Measurements from ENCODE around the gene ZBTB40. TPM values are rescaled to one million over a fixed set of nuclear protein-coding genes. Genes with fewer than 3 reads are reported as not detected.

The ZBTB40 gene
- total RNA-seq, 1 experiment from 2014 or later: 16.3 TPM

DNA sequence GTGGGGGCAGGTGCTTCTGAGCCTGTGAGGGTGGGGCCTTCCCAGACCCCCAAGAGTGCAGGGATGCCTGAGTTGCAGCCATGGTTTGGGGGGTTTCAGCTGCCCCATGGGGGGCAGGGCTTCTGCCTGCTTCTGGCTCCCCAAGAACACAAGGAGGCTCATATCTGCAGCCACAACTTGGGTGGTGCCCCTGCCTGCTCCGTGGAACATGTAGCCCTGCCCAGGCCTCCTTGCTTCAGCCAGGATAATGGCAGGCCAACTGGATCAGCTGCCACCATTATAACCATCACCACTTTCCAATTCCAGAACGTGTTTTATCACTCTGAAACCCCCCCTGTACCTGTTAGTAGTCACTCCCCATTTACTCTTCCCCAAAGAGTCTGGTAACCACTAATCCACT, 14.0 kb downstream of the ZBTB40 start:
- no peak overlapping the region for H3K9ac ChIP-seq (ENCODE audit: extremely low read depth, insufficient read length, low read length)
- no peak overlapping the region for H2BK20ac ChIP-seq (ENCODE audit: low read depth, low read length, poor library complexity, severe bottlenecking)
- no peaks in the 10 kb centered on the region for H4K20me1 ChIP-seq (ENCODE audit: control insufficient read depth, insufficient read depth, insufficient read length)
- no peak overlapping the region for H4K91ac ChIP-seq (ENCODE audit: insufficient read length, low read depth, low read length)
- no peak overlapping the region for H4K8ac ChIP-seq (replicated peaks; ENCODE audit: insufficient read length, low read depth, low read length)
- WGBS (ENCODE audit: extremely low coverage, insufficient read length, low lambda C conversion rate): no CpG with 5 or more reads among the region's 2 CpGs
- no peak overlapping the region for H3K18ac ChIP-seq (ENCODE audit: insufficient read length, low read depth, low read length)
- no peak overlapping the region for H3K56ac ChIP-seq (ENCODE audit: insufficient read length, low read depth, low read length)
- no peak overlapping the region for H4K5ac ChIP-seq (ENCODE audit: insufficient read length, low read depth, low read length)
- H2AK5ac ChIP-seq (ENCODE audit: insufficient read length, low read length): no peak overlapping the region
- H3K27me3 ChIP-seq (ENCODE audit: insufficient read depth, low read length): no peaks in the 10 kb centered on the region
- Mint-ChIP-seq H3K27ac (no peak overlapping the region), H3K4me1 (peaks cover 13 to 23% of the 10 kb centered on the region in 2 experiments), H3K4me3 (no peak overlapping the region), H3K27me3 (ENCODE audit: low read depth) (no peaks in the 10 kb centered on the region), H3K36me3 (ENCODE audit: insufficient read depth in 1 of 3, low read depth in 3 of 3) (no peaks in the 10 kb centered on the region), H3K9me3 (no peaks in the 10 kb centered on the region)
- no peak overlapping the region for H3K23ac ChIP-seq (ENCODE audit: insufficient read length, low read depth, low read length)
- no peak overlapping the region for H3K27ac ChIP-seq (ENCODE audit: insufficient read length, low read depth, low read length)
- no peak for DNase-seq
- no peak overlapping the region for H3K4me2 ChIP-seq (ENCODE audit: insufficient read depth, insufficient read length, low read length)
- H3K79me2 ChIP-seq (ENCODE audit: insufficient read depth, low read length): no peaks in the 10 kb centered on the region; the same call in 1 of the 2 replicates
- no peaks in the 10 kb centered on the region for H3K23me2 ChIP-seq (ENCODE audit: insufficient read length, low read depth, low read length, poor library complexity, severe bottlenecking)
- H2AFZ ChIP-seq (ENCODE audit: low read length): no peak overlapping the region
- no peak overlapping the region for H2BK15ac ChIP-seq (ENCODE audit: low read depth, low read length)
- H3K14ac ChIP-seq (ENCODE audit: insufficient read depth, low read length): no peak overlapping the region
- no peak overlapping the region for H3T11ph ChIP-seq (ENCODE audit: low read length)
- H2BK120ac ChIP-seq (ENCODE audit: low read depth, low read length, poor library complexity, severe bottlenecking): no peak overlapping the region
- TF ChIP-seq, protein P1, sequence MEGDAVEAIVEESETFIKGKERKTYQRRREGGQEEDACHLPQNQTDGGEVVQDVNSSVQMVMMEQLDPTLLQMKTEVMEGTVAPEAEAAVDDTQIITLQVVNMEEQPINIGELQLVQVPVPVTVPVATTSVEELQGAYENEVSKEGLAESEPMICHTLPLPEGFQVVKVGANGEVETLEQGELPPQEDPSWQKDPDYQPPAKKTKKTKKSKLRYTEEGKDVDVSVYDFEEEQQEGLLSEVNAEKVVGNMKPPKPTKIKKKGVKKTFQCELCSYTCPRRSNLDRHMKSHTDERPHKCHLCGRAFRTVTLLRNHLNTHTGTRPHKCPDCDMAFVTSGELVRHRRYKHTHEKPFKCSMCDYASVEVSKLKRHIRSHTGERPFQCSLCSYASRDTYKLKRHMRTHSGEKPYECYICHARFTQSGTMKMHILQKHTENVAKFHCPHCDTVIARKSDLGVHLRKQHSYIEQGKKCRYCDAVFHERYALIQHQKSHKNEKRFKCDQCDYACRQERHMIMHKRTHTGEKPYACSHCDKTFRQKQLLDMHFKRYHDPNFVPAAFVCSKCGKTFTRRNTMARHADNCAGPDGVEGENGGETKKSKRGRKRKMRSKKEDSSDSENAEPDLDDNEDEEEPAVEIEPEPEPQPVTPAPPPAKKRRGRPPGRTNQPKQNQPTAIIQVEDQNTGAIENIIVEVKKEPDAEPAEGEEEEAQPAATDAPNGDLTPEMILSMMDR (conservative IDR thresholded peaks at IDR 0.05): no peak
- no peak overlapping the region for H2BK12ac ChIP-seq (ENCODE audit: insufficient read length, low read depth, low read length)
- H3K4ac ChIP-seq (ENCODE audit: low read depth, low read length): no peak overlapping the region
- no peak overlapping the region for H2BK5ac ChIP-seq (ENCODE audit: insufficient read length, low read length)
- H3K9me3 ChIP-seq (ENCODE audit: control insufficient read depth, low read depth, low read length): no peaks in the 10 kb centered on the region
- H3K79me1 ChIP-seq (ENCODE audit: insufficient read depth, low read depth, low read length, poor library complexity, severe bottlenecking): no peaks in the 10 kb centered on the region
- no peaks in the 10 kb centered on the region for H3K4me1 ChIP-seq (ENCODE audit: insufficient read depth, low read length)
